MCF 10A (cell line): ENCODE results near the gene RLN3. TPM values are rescaled to one million over a fixed set of nuclear protein-coding genes. Genes with fewer than 3 reads are reported as not detected.

Experiments
- BruUV-seq: library from RNA; stranded (reverse); fragments of 400-500 nt; replicated peaks from 2 replicates; lab custom pipeline; 2021; lab: Mats Ljungman, UMichigan
- CTCF ChIA-PET: fragments of 300-600 bp; sonication (Branson Sonifier 250); formaldehyde crosslinking; extraction: SDS; loops from one replicate; lab custom pipeline; 2021; ENCODE audit warnings: antibody characterized with exemption, inconsistent platforms; lab: Yijun Ruan, JAX
- POLR2A ChIA-PET: fragments of 300-600, 350-650 bp; sonication (Branson Sonifier 250); formaldehyde crosslinking; extraction: SDS; loops from one replicate; lab custom pipeline; 2020; ENCODE audit warnings: antibody characterized with exemption, inconsistent platforms; lab: Yijun Ruan, JAX
- DNase-seq: peaks from one replicate; pipeline ENCODE4 v3.0.0-alpha.2; 2018; ENCODE audit not compliant: unreplicated experiment
- H3K27ac Mint-ChIP-seq: one replicate; pipeline ENCODE4 v1.8.0; 2022; ENCODE audit warnings: mild to moderate bottlenecking, low read depth, mixed read lengths; ENCODE audit not compliant: unreplicated experiment
- H3K27me3 Mint-ChIP-seq: one replicate; pipeline ENCODE4 v1.8.0; 2022; ENCODE audit warnings: mixed read lengths; ENCODE audit not compliant: insufficient read depth, unreplicated experiment
- H3K36me3 Mint-ChIP-seq: one replicate; pipeline ENCODE4 v1.8.0; 2022; ENCODE audit warnings: mild to moderate bottlenecking, moderate library complexity, mixed read lengths; ENCODE audit not compliant: insufficient read depth, unreplicated experiment
- H3K4me1 Mint-ChIP-seq: one replicate; pipeline ENCODE4 v1.8.0; 2022; ENCODE audit warnings: mixed read lengths; ENCODE audit not compliant: insufficient read depth, unreplicated experiment
- H3K4me3 Mint-ChIP-seq: one replicate; pipeline ENCODE4 v1.8.0; 2022; ENCODE audit warnings: mild to moderate bottlenecking, moderate library complexity, mixed read lengths; ENCODE audit not compliant: unreplicated experiment
- H3K9me3 Mint-ChIP-seq: one replicate; pipeline ENCODE4 v1.8.0; 2022; ENCODE audit warnings: mixed read lengths; ENCODE audit not compliant: unreplicated experiment
- intact Hi-C: fragments of 100-400 bp; cut with micrococcal nuclease; formaldehyde crosslinking; loops from 2 replicates; pipeline ENCODE4 v1.14.1; 2022
- total RNA-seq: library from RNA; stranded (reverse); gene quantifications from 2 replicates; pipeline ENCODE4 v1.2.3, GENCODE V29; 2022
- TF ChIP-seq, protein P1 (sequence below): fragments of 200-600 bp; IDR thresholded peaks from one replicate; pipeline ENCODE4 v1.8.0; 2022; ENCODE audit warnings: antibody characterized with exemption, mild to moderate bottlenecking; ENCODE audit not compliant: unreplicated experiment

The RLN3 gene
- total RNA-seq, 1 experiment from 2014 or later = not detected

DNA sequence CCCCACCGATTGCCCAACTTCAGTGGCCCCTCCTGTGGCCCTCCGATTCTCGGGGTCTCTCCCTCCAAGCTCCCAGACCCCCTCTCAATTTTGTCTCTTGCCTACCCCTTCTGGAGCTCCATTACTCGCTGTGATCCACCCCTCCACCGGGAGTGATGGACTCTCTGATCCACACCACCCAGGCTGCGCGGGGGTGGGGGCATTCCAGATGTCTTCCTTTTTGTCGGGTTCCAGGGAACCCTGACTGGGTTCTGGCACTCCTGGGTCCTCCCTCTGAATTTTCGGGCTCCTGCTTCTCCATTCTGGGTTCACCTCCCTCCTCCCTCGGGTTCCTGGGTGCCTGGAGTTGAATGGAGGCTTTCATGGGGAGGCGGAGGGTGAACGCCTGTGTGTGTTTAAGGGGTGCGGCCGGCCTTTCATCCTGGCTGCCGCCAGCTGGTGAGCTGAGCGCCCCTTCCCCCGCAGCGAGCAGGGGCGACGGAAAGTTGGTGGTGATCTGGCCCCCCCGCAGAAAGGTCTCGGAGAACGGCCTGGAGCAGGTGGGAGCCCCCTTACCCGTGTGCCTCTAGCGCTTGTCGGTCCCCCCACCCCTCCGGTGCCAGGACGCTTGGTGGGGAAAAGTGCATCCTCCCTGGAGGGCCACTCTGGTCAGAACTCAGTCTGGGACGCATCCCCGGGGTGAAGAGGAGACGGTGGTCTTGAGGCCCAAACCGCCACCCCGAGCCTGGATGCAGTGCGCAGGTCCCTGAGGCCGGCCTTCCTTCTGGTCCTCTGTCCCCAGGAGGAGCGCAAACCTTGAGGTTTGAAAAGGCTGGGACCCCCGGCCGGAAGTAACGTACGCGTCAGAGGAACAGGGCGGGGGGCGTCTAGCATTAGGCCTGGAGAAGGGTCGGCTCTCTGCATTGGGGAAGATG, 46.2 kb downstream of the RLN3 start:
- Mint-ChIP-seq H3K4me1 (no peaks in the 10 kb centered on the region), H3K4me3 (peak overlapping the region; percentile 86), H3K27ac (peak overlapping the region; percentile 23), H3K36me3 (no peaks in the 10 kb centered on the region), H3K27me3 (no peaks in the 10 kb centered on the region), H3K9me3 (no peaks in the 10 kb centered on the region)
- no TSS peak for BruUV-seq
- POLR2A ChIA-PET = interaction anchor here (0.6 to 1.6 kb wide), 4 partner anchors 8 to 206 kb away, joined by 3 to 5 read pairs (median 4); partner anchors contain the start of gene ASF1B
- intact Hi-C loops = loop anchor here (1.0 kb wide), 1 partner anchor 194 kb away; no protein-coding TSS in a partner anchor
- CTCF ChIA-PET = interaction anchor here (0.6 to 2.2 kb wide), 18 partner anchors 17 to 988 kb away, joined by 3 to 22 read pairs (median 4); partner anchors contain the start of gene ASF1B
- peak; percentile 49 for DNase-seq
- TF ChIP-seq, protein P1, sequence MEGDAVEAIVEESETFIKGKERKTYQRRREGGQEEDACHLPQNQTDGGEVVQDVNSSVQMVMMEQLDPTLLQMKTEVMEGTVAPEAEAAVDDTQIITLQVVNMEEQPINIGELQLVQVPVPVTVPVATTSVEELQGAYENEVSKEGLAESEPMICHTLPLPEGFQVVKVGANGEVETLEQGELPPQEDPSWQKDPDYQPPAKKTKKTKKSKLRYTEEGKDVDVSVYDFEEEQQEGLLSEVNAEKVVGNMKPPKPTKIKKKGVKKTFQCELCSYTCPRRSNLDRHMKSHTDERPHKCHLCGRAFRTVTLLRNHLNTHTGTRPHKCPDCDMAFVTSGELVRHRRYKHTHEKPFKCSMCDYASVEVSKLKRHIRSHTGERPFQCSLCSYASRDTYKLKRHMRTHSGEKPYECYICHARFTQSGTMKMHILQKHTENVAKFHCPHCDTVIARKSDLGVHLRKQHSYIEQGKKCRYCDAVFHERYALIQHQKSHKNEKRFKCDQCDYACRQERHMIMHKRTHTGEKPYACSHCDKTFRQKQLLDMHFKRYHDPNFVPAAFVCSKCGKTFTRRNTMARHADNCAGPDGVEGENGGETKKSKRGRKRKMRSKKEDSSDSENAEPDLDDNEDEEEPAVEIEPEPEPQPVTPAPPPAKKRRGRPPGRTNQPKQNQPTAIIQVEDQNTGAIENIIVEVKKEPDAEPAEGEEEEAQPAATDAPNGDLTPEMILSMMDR = no peak

DNA sequence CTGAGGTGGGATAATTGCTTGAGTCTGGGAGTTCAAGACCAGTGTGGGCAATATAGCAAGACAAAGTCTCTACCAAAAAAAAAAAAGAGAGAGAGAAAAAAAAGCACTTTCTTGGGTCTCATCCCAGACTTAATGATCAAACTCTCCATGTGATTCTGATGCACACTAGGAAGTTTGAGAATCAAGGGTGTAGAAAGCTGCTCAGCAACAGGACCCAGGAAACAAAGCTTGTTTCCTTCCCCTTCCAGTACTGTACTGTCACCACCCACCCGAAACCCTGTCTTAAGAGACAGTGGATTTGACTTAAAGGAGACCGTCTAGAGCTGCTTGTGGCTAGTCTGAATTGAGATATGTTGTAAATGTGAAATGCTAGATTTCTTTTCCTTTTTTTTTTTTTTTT, 50.5 kb downstream of the RLN3 start:
- no peak for DNase-seq
- POLR2A ChIA-PET = interaction anchor here (0.5 kb wide), 2 partner anchors 314 to 1326 kb away, joined by 3 read pairs; partner anchors contain the start of gene MRI1
- Mint-ChIP-seq H3K4me3 (no peak overlapping the region), H3K4me1 (no peaks in the 10 kb centered on the region), H3K9me3 (no peaks in the 10 kb centered on the region), H3K36me3 (no peaks in the 10 kb centered on the region), H3K27me3 (no peaks in the 10 kb centered on the region), H3K27ac (no peak overlapping the region)
- no TSS peak for BruUV-seq
- CTCF ChIA-PET = interaction anchor here (0.6 to 3.7 kb wide), 8 partner anchors 9 to 403 kb away, joined by 3 to 17 read pairs (median 4); a partner anchor contains a TSS
- intact Hi-C loops = no loop called here
- TF ChIP-seq, protein P1 = no peak

Other genes starting within 250 kb of the RLN3 start
- gene ZSWIM4, start 232.7 kb upstream of the RLN3 start, total RNA-seq = 9.2 and 9.4 TPM in 2 replicates
- not detected in 2 replicates for gene NANOS3, start 151.0 kb upstream of the RLN3 start, total RNA-seq
- gene BRME1, start 122.0 kb upstream of the RLN3 start, total RNA-seq = 0.75 and 1.8 TPM in 2 replicates
- gene CC2D1A, start 121.9 kb upstream of the RLN3 start, total RNA-seq = 36.7 and 37.1 TPM in 2 replicates
- gene PODNL1, start 89.7 kb upstream of the RLN3 start, total RNA-seq = 0.25 and 0.51 TPM in 2 replicates
- gene DCAF15, start 75.6 kb upstream of the RLN3 start, total RNA-seq = 17.6 and 19.3 TPM in 2 replicates
- 16.8 and 17.7 TPM in 2 replicates for gene RFX1, start 21.8 kb upstream of the RLN3 start, total RNA-seq
- 1.7 and 2.7 TPM in 2 replicates for gene IL27RA, start 3.6 kb downstream of the RLN3 start, total RNA-seq
- gene PALM3, start 33.9 kb downstream of the RLN3 start, total RNA-seq = not detected in 2 replicates
- 0.32 and 0.54 TPM in 2 replicates for gene MISP3, start 44.6 kb downstream of the RLN3 start, total RNA-seq
- gene C19orf67, start 57.6 kb downstream of the RLN3 start, total RNA-seq = not detected in 2 replicates
- 12.9 and 19.8 TPM in 2 replicates for gene SAMD1, start 62.6 kb downstream of the RLN3 start, total RNA-seq
- 44.7 and 49.8 TPM in 2 replicates for gene PRKACA, start 89.6 kb downstream of the RLN3 start, total RNA-seq
- gene ASF1B, start 108.4 kb downstream of the RLN3 start, total RNA-seq = 6.5 and 7.0 TPM in 2 replicates
- 13.0 and 15.9 TPM in 2 replicates for gene ADGRL1, start 178.0 kb downstream of the RLN3 start, total RNA-seq